GM21528 (cell line): ENCODE measurements around the gene RSF1.

Experiments
- ATAC-seq: cut with Tn5 transposase; IDR thresholded peaks from one replicate; pipeline ENCODE4 v1.9.1; 2021; ENCODE audit warnings: mild to moderate bottlenecking, moderate library complexity; ENCODE audit not compliant: unreplicated experiment, low FRiP score

Gene RSF1

DNA sequence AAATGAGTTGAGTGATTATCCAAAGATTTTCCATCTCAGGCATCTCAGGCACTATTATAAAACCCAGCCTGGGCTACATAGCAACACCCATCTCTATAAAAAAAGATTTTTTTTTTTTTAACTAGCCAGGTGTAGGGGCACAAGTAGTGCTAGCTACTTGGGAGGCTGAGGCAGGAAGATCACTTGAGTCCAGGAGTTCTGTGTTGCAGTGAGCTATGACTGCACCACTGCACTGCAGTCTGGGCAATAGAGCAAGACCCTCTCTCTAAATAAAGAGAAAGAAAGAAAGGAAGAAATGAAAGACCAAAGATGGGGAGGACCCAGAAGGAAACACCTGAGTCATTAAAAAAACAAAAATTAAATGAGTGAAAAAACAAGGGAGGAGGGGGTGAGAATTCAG is 14.1 kb downstream of the RSF1 start:
- ATAC-seq: no peak

DNA sequence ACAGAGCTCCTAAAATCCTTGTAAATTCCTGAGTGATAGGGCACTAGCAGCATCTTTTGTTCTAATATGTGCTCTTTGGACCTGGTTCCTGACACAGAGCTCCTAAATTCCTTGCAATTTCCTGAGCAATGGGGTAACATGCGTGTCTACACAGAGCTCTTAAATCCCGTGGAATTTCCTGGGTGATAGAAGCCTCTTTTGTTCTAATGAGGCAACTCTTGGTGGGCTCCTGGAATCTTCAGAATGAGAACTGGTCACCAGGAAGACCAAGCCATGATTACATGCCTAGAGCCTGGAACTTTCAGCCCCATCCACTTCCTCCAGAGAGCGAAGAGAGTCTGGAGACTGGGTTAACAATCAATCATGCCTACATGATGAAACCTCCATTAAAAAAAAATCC is 19.0 kb downstream of the RSF1 start:
- ATAC-seq: no peak

DNA sequence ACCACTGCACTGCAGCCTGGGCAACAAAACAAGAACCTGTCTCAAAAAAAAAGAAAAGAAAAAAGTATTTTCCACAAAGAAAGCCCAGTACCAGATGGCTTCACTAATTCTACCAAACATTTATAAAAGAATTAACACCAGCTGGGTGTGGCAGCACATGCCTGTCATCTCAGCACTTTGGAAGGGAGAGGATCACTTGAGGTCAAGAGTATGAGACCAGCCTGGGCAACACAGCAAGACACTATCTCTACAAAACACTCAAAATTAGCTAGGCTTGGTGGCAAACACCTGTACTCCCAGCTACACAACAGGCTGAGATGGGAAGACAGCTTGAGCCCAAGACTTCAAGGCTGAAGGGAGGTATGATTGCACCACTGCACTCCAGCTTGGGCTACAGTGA is 20.1 kb downstream of the RSF1 start:
- ATAC-seq: no peak

GRCh38 chr11:77799338-77799737 is 21.2 kb downstream of the RSF1 start:
- ATAC-seq: no peak

DNA sequence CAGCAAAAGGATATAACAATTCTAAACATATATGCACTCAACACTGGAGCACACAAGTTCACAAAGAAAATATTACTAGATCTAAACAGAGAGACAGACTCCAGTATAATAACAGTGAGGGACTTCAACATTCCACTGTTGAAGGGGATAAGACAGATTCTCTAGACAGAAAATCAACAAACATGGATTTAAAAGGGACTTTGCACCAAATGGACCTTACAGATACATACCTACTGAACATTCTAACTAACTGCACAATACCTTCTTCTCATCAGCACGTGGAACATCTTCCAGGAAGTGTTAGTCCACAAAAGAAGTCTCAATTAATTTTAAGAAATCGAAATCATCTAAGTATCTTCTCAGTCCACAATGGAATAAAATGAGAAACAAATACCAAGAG is 26.6 kb downstream of the RSF1 start:
- ATAC-seq: no peak

DNA sequence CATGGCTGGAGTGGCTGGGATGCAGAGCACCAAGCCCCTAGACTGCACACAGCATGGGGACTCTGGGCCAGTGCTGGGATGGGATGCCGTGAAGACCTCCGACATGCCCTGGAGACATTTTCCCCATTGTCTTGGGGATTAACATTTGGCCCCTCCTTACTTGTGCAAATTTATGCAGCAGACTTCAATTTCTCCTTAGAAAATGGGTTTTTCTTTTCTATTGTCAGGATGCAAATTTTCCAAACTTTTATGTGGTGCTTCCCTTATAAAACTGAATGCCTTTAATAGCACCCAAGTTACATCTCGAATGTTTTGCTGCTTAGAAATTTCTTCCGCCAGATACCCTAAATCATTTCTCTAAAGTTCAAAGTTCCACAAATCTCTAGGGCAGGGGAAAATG is 29.2 kb downstream of the RSF1 start:
- no peak for ATAC-seq

DNA sequence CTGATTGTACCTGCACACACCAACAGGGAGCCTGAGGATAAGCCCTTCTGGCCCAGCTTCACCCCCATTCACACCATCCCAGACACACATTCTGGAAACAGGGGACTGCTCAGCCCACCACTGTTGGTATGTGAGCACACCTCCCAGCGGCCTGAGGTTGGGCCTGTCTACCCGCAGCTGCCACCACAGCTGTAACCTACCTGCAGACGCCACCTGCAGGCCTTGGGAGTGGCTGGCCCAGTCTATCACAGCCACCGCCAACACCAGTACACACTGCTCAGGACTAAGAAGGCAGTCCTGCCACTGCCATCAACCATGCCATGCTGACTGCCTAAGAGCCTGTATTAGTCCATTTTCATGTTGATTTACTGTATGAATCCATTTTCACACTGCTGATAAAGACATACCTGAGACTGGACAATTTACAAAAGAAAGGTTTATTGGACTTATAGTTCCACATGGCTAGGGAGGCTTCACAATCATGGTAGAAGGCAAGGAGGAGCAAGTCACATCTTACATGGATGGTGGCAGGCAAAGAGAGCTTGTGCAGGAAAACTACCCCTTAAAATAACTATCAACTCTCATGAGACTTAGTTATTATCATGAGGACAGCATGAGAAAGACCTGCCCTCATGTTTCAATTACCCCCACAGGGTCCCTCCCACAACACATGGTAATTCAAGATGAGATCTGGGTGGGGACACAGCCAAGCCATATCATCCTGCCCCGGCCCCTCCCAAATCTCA is 30.6 kb downstream of the RSF1 start:
- no peak for ATAC-seq

DNA sequence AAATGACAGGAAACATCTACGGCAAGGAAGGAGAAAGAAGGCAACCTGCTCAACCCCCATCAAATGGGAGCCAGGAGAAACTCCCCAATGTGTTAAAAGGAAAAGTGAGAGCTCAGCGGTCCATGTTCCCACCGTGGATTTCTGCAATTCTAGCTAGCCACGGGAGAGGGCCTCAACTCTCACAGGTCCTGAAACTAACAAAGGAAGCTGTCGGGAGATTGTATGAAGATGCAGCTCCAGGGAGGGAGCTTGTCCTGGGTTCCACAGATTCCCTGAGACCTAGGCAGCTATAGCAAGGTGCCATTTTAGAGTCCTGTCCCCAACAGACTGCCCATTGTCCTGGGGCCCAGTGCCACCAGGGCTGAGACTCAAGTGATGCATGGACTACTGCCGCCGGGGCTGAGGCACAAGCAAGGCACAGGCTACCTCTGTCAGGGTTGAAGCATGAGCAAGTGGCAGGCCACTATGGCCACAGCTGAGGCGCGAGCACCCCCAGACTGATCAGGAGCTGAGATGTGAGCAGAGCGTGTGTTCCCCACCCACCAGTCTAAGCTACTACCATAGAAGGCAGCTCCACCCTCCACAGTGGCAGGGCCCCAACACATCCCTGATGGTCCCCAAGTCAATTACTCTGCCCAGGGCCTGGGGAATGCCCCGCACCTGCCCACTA is 31.3 kb downstream of the RSF1 start:
- ATAC-seq: no peak

DNA sequence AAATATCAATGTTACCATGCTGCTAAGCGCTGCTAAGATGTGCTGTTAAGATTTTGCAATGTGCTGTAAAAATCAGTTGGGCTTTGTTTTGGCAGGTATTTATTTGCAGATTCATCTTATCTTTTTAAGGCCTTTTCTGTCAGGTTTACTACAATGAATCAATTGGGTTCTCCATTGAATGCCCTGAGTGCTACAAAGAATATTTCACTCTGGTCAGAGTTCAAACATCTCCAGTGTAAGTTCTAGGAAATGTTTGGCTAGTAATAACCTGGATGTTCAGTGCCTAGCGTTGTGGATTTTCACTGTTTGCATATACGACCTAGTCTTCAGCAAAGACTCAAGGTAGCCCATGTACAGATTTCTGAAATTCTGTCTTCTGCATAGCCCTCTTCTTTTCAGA is 36.0 kb downstream of the RSF1 start:
- no peak for ATAC-seq

DNA sequence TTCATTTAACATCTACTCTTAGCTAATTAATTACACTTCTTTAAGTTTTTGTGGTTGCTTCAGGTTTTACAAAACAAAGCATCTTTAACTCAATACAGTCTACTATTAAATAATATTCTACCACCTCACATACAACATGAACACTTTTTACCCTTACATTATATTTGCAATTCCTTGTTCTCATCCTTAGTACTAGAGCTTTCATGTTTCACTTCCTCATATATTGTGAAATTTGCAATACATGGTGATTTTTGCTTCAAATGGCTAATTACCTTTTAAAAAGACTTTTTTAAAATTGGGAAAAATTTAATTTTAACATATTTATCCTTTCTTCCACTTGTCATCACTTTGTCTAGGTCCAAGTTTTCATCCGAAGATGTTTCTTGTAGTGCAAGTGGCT is 37.5 kb downstream of the RSF1 start:
- ATAC-seq: no peak

- ATAC-seq: no peak
These were observed 40.6 kb downstream of the RSF1 start for GRCh38 chr11:77779935-77780334.

- ATAC-seq: no peak
These were observed 42.0 kb downstream of the RSF1 start for GRCh38 chr11:77778549-77778948.

GRCh38 chr11:77778118-77778517 is 42.4 kb downstream of the RSF1 start:
- no peak for ATAC-seq

- ATAC-seq: no peak
These were observed 44.1 kb downstream of the RSF1 start for GRCh38 chr11:77776455-77776854.

- no peak for ATAC-seq
These were observed 44.6 kb downstream of the RSF1 start for GRCh38 chr11:77775936-77776335.

GRCh38 chr11:77771135-77771534 is 49.4 kb downstream of the RSF1 start:
- ATAC-seq: no peak

DNA sequence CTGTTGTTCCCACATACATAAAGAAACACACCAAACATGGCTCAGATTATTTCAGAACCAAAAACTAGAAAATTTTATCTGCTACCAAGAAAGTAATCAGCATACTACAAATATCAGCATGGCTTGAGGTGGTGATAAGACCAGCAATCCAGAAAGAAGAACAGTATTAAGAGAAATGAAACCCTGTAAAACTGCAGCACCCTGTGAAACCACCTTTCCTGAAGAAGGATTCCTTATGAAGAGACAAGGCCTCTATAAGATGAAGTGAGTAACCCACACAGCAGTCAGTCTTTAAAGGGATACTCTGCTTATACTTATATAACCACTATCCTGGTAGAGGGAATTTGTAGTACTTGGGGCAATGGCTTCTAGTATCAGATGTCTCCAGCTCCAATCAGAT is 49.9 kb downstream of the RSF1 start:
- no peak for ATAC-seq

DNA sequence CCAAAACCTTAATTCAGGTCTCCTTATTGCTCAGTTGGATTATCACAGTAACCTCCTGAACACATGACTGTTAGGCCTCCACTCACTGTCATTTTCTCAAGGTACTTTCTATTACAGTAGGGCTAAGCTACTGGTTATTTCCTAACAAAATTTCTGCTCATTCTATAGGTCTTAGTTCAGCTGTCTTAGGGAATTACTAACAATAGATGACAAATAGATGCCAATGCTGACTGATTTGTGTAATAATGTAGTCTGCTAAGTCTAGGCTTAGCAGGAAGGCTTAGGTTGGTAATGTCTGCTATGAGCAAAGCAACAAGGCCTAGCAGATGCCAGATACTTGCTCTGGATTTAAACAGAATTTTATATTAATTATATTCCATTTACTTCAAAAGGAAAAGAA is 58.1 kb downstream of the RSF1 start:
- ATAC-seq: no peak

GRCh38 chr11:77761491-77761890 is 59.0 kb downstream of the RSF1 start:
- no peak for ATAC-seq

- no peak for ATAC-seq
These were observed 62.2 kb downstream of the RSF1 start for GRCh38 chr11:77758331-77758730.

- no peak for ATAC-seq
These were observed 67.3 kb downstream of the RSF1 start for GRCh38 chr11:77753230-77753629.

- ATAC-seq: no peak
These were observed 68.0 kb downstream of the RSF1 start for GRCh38 chr11:77752516-77752915.
